Stimulated activated CD8-positive, alpha-beta memory T cell treated with anti-CD3 and anti-CD28 coated beads, Interleukin-15, amount 100 ng/mL, for 4 hours (primary cell): ENCODE data around the gene CLEC2B.

Experiments used
- DNase-seq, 2 donors: peaks; one replicate each; pipeline ENCODE4 v3.0.0-alpha.2; 2020; ENCODE audit warnings: low read depth in 2 of 2

CLEC2B gene

GRCh38 chr12:9808504-9808903, 60.6 kb downstream of the CLEC2B start:
- DNase-seq = no peak

GRCh38 chr12:9806714-9807113, 62.4 kb downstream of the CLEC2B start:
- DNase-seq = no peak

GRCh38 chr12:9805883-9806282, 63.3 kb downstream of the CLEC2B start:
- no peak for DNase-seq
